ENCODE measurements around the gene ATP6V0D1.

- TF ChIP-seq USF2 (IDR thresholded peaks at IDR 0.05) (no peak), PBX3 (IDR thresholded peaks at IDR 0.05) (no peak), CTCF (IDR thresholded peaks at IDR 0.05) (no peak), POLR2AphosphoS2 (conservative IDR thresholded peaks at IDR 0.05; ENCODE audit: low read length) (no peak), POLR2A (IDR thresholded peaks at IDR 0.05; ENCODE audit: low read length) (no peak), EP300 (IDR thresholded peaks at IDR 0.05) (no peak), CHD2 (IDR thresholded peaks at IDR 0.05; ENCODE audit: low read length, partially characterized antibody) (no peak)
Observed at GRCh38 chr16:67397812-67398545, 83.0 kb downstream of the ATP6V0D1 start.
